HG02938 (cell line): ENCODE data around the gene PPP4C.
A peak's percentile ranks its signal among the peaks of the same experiment; 100 is the strongest.

Experiments used
- ATAC-seq: cut with Tn5 transposase; IDR thresholded peaks from one replicate; pipeline ENCODE4 v1.9.1; 2021; ENCODE audit warnings: mild to moderate bottlenecking, moderate library complexity; ENCODE audit not compliant: unreplicated experiment

Gene PPP4C

GRCh38 chr16:30079480-30079879 is 3.7 kb downstream of the PPP4C start:
- no peak for ATAC-seq

GRCh38 chr16:30082545-30083090 is 6.8 kb downstream of the PPP4C start:
- no peak for ATAC-seq

GRCh38 chr16:30083216-30084055 is 7.6 kb downstream of the PPP4C start:
- ATAC-seq: no peak

- ATAC-seq: no peak
Measured at GRCh38 chr16:30084096-30084815, 8.5 kb downstream of the PPP4C start.

GRCh38 chr16:30084816-30085159 is 9.0 kb downstream of the PPP4C start:
- ATAC-seq: no peak

- ATAC-seq: no peak
Measured at GRCh38 chr16:30085247-30085646, 9.5 kb downstream of the PPP4C start.

- no peak for ATAC-seq
Measured at GRCh38 chr16:30085820-30086219, 10.0 kb downstream of the PPP4C start.

- ATAC-seq: no peak
Measured at GRCh38 chr16:30086291-30087140, 10.7 kb downstream of the PPP4C start.

GRCh38 chr16:30087181-30087898 is 11.5 kb downstream of the PPP4C start:
- no peak for ATAC-seq

- ATAC-seq: no peak
Measured at GRCh38 chr16:30088237-30088831, 12.5 kb downstream of the PPP4C start.

- no peak for ATAC-seq
Measured at GRCh38 chr16:30088832-30089624, 13.2 kb downstream of the PPP4C start.

GRCh38 chr16:30090610-30091331 is 15.0 kb downstream of the PPP4C start:
- no peak for ATAC-seq

- ATAC-seq: peak; percentile 58
Measured at GRCh38 chr16:30091474-30092372, 15.9 kb downstream of the PPP4C start, which contains the start of gene TBX6. TBX6 (minus strand) TSS chr16:30091924; CDS start chr16:30091193, 731 bp downstream.

GRCh38 chr16:30092373-30093010 is 16.7 kb downstream of the PPP4C start:
- ATAC-seq: peak; percentile 43

- no peak for ATAC-seq
Measured at GRCh38 chr16:30094541-30095165, 18.9 kb downstream of the PPP4C start.
